ENCODE measurements around the gene SNX32. TPM values are rescaled to one million over a fixed set of nuclear protein-coding genes. Genes with fewer than 3 reads are reported as not detected.
"Not testable (repeated sequence)": the region's sequence is repeated elsewhere in the genome, so short reads cannot be mapped to it uniquely, and the experiment has no call there.

The SNX32 gene
- total RNA-seq, 1 experiment from 2014 or later: 0.16 TPM

DNA sequence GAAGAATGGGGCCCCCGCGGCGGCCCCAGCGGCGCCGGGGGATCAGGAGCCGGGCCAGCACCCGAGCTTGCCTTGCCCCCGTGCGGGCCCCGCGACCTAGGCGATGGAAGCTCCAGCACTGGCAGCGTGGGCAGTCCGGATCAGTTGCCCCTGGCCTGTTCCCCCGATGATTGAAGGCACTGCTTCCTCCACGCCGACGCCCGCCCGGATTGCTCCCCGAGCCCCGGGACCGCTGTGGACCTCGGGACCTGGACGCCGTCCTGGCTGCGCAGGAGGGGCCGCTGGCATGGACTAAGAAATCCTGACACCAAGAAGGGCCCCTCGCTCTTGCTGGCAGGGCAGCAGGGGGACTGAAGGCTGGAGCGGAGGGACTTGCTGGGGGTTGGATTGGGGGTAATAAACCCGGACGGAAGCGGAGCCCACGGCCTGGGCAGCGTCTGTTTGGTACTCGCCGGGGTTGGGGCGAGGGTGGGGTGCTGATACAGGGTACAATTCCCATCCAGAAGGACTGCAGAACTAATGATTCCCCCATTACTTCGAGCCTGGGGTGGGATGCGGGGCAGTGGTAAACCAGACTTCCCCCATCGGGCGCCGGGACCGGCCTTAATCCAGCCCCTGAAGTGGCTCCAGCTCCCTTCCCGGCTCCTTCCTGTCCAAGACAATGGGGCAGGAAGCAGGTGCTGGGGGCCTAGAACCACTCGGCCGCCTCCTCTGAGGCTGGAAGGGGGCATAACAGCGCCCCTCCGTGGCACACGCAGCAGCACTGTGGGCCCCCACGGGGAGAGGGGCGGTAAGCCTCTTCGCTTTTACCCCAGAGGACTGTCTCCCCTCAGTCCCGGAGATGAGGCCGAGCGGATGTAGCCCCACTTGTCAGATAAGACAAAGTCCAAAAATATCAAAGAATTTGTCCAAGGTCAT is 57.7 kb downstream of the SNX32 start:
- Histone ChIP-seq H3K9me3 (replicated peaks) (0 out of 2 replicates have a peak, but pooled peaks cover 2% of the 10 kb centered on the region), H3K4me3 (peak overlapping the region; percentile 51), H3K4me1 (replicated peaks) (peaks cover 71% of the 10 kb centered on the region), H3K27me3 (replicated peaks) (no peaks in the 10 kb centered on the region), H3K36me3 (peaks cover 83% of the 10 kb centered on the region), H3K27ac (peak overlapping the region; percentile 34)
- peak; percentile 72 to 78 for DNase-seq (ENCODE audit: low read depth in 1 of 2, low spot score in 2 of 2)

DNA sequence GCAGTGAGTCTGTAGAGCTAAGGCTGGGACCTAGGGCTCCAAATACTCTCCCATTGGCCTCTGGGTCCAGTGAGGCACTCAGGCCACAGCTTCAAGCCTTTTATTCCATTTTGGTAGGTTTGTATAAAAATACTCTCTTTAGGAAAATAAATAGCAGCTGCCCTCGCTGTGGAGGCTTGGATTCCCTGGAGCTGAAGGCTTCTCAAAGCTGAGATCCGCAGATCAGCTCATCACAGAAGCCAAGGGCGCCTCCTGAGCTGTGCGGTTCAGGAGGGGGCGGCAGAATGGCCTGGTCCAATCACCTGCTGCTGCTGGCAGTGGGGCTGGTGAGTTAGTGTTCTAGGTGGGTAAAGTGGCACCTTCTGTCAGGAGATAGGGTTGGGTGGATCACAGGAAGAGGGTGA is 58.4 kb downstream of the SNX32 start:
- peaks cover 78% of the 10 kb centered on the region for H3K4me1 ChIP-seq (replicated peaks)
- H3K27ac ChIP-seq; H3K27me3 ChIP-seq (replicated peaks); H3K9me3 ChIP-seq (replicated peaks); DNase-seq (ENCODE audit: low read depth in 1 of 2, low spot score in 2 of 2): not testable (repeated sequence)
- peak overlapping the region; percentile 51 for H3K4me3 ChIP-seq
- H3K36me3 ChIP-seq: peaks cover 84% of the 10 kb centered on the region

- DNase-seq (ENCODE audit: low read depth in 1 of 2, low spot score in 2 of 2): peak; percentile 33 to 58
- Histone ChIP-seq H3K4me3 (no peak overlapping the region), H3K9me3 (replicated peaks) (0 out of 2 replicates have a peak, but pooled peaks cover 2% of the 10 kb centered on the region), H3K27ac (no peak overlapping the region), H3K27me3 (replicated peaks) (no peaks in the 10 kb centered on the region), H3K36me3 (peaks cover 86% of the 10 kb centered on the region), H3K4me1 (replicated peaks) (peaks cover 79% of the 10 kb centered on the region)
Measured at GRCh38 chr11:65892661-65893317, 59.0 kb downstream of the SNX32 start.

GRCh38 chr11:65894034-65894591 is 60.4 kb downstream of the SNX32 start:
- Histone ChIP-seq H3K27me3 (replicated peaks) (no peaks in the 10 kb centered on the region), H3K9me3 (replicated peaks) (0 out of 2 replicates have a peak, but pooled peaks cover 2% of the 10 kb centered on the region)

GRCh38 chr11:65895482-65895981 is 61.8 kb downstream of the SNX32 start:
- peaks cover 94% of the 10 kb centered on the region for H3K36me3 ChIP-seq
- H3K27ac ChIP-seq: no peak overlapping the region
- no peaks in the 10 kb centered on the region for H3K27me3 ChIP-seq (replicated peaks)
- H3K9me3 ChIP-seq (replicated peaks): 0 out of 2 replicates have a peak, but pooled peaks cover 2% of the 10 kb centered on the region
- peaks cover 66% of the 10 kb centered on the region for H3K4me1 ChIP-seq (replicated peaks)
- H3K4me3 ChIP-seq: no peak overlapping the region
- no peak for DNase-seq (ENCODE audit: low read depth in 1 of 2, low spot score in 2 of 2)

More at GRCh38 chr11:65894034-65894591, 60.4 kb downstream of the SNX32 start:
- Histone ChIP-seq H3K4me3 (no peak overlapping the region), H3K36me3 (peaks cover 94% of the 10 kb centered on the region), H3K27ac (no peak overlapping the region), H3K4me1 (replicated peaks) (peaks cover 79% of the 10 kb centered on the region)
- peak in 1 of 2 experiments; percentile 57 for DNase-seq (ENCODE audit: low read depth in 1 of 2, low spot score in 2 of 2)

- Histone ChIP-seq H3K4me1 (replicated peaks) (peaks cover 66% of the 10 kb centered on the region), H3K36me3 (peaks cover 86% of the 10 kb centered on the region), H3K27ac (no peak overlapping the region), H3K27me3 (replicated peaks) (no peaks in the 10 kb centered on the region), H3K4me3 (no peak overlapping the region), H3K9me3 (replicated peaks) (no peaks in the 10 kb centered on the region)
- DNase-seq (ENCODE audit: low read depth in 1 of 2, low spot score in 2 of 2): peak in 1 of 2 experiments; percentile 59
Measured at GRCh38 chr11:65896034-65896999, 62.6 kb downstream of the SNX32 start.

- H3K4me1 ChIP-seq (replicated peaks): peaks cover 66% of the 10 kb centered on the region
- no peak overlapping the region for H3K27ac ChIP-seq
- peak overlapping the region; percentile 6; the same call in 1 of the 2 replicates for H3K4me3 ChIP-seq
- no peaks in the 10 kb centered on the region for H3K27me3 ChIP-seq (replicated peaks)
- peaks cover 79% of the 10 kb centered on the region for H3K36me3 ChIP-seq
- H3K9me3 ChIP-seq (replicated peaks): no peaks in the 10 kb centered on the region
- DNase-seq (ENCODE audit: low read depth in 1 of 2, low spot score in 2 of 2): no peak
Measured at GRCh38 chr11:65897020-65897471, 63.3 kb downstream of the SNX32 start.

GRCh38 chr11:65898656-65899355 is 65.0 kb downstream of the SNX32 start:
- no peaks in the 10 kb centered on the region for H3K27me3 ChIP-seq (replicated peaks)
- H3K4me3 ChIP-seq: peak overlapping the region; percentile 91
- no peak for DNase-seq (ENCODE audit: low read depth in 1 of 2, low spot score in 2 of 2)
- H3K9me3 ChIP-seq (replicated peaks): no peaks in the 10 kb centered on the region
- peaks cover 63% of the 10 kb centered on the region for H3K36me3 ChIP-seq
- peaks cover 72% of the 10 kb centered on the region for H3K4me1 ChIP-seq (replicated peaks)
- H3K27ac ChIP-seq: peak overlapping the region; percentile 93

DNA sequence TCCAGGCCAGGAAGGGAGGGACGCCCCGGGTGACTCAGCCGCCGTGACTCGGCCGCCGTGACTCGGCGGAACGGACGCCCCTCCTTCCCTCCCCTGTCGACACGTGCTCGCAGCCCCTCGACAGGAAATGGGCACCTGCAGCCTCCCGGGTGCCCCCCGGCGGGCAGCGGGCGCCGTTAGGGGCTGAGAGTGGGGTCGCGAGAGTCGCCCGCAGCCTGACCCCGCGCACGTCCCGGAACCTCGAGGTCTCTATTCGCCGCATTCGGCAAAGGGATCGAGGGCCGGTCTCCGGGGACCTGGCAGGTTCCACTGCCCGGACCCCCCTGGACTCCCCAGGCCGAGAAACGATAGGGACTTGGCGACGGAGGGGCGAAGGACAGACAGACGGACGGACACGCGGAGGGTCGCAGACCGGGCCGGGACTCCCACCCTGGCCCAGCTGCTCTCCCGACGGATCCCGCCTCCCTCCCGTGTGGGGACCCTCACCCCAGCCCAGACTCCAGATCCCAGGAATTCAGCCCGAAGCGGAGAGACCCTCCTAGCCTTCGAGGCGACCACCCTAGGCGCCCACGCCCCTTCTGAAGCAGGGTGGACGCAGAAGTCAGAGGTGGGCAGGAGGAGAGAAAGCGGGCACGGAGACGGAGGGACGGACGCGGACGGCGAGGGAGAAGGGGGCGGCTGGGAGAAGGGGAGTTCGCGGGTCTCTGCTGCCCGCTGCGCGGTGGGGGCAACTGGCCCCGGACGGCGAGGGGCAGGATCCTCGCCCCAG is 65.8 kb downstream of the SNX32 start:
- H3K4me1 ChIP-seq (replicated peaks): peaks cover 74% of the 10 kb centered on the region
- H3K4me3 ChIP-seq: peak overlapping the region; percentile 91
- no peaks in the 10 kb centered on the region for H3K9me3 ChIP-seq (replicated peaks)
- DNase-seq (ENCODE audit: low read depth in 1 of 2, low spot score in 2 of 2): peak; percentile 96
- no peaks in the 10 kb centered on the region for H3K27me3 ChIP-seq (replicated peaks)
- H3K36me3 ChIP-seq: peaks cover 55% of the 10 kb centered on the region
- peak overlapping the region; percentile 93 for H3K27ac ChIP-seq

GRCh38 chr11:65900125-65900898 is 66.5 kb downstream of the SNX32 start, which contains the start of gene FOSL1:
Gene FOSL1 (minus strand): TSS chr11:65900388. CDS start chr11:65900339, 49 bp downstream.
- Histone ChIP-seq H3K4me1 (replicated peaks) (peaks cover 74% of the 10 kb centered on the region), H3K27me3 (replicated peaks) (no peaks in the 10 kb centered on the region), H3K27ac (peak within 1 kb of the TSS; percentile 93), H3K4me3 (peak within 1 kb of the TSS; percentile 91), H3K36me3 (peaks cover 48% of the 10 kb centered on the region), H3K9me3 (replicated peaks) (no peaks in the 10 kb centered on the region)
- DNase-seq (ENCODE audit: low read depth in 1 of 2, low spot score in 2 of 2): peak; percentile 100

DNA sequence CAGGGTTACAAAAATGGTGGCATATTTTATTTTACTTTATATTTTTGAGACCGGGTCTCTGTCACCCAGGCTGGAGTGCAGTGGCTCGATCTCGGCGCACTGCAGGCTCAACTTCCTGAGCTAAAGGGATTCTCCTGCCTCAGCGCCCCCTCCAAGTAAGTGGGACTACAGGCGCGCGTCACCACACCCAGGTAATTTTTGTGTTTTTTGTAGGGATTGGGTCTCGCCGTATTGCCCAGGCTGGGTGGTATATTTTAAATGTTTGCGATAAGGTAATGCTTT is 67.1 kb downstream of the SNX32 start:
- H3K4me3 ChIP-seq: peak overlapping the region; percentile 91
- peak overlapping the region; percentile 55 for H3K27ac ChIP-seq
- H3K36me3 ChIP-seq: peaks cover 42% of the 10 kb centered on the region
- no peaks in the 10 kb centered on the region for H3K9me3 ChIP-seq (replicated peaks)
- H3K4me1 ChIP-seq (replicated peaks): peaks cover 69% of the 10 kb centered on the region
- no peaks in the 10 kb centered on the region for H3K27me3 ChIP-seq (replicated peaks)
- DNase-seq (ENCODE audit: low read depth in 1 of 2, low spot score in 2 of 2): no peak
